H1 (cell line): ENCODE results near the gene INPPL1. TPM values are rescaled to one million over a fixed set of nuclear protein-coding genes. Genes with fewer than 3 reads are reported as not detected.

ENCODE experiments used
- POLR2A ChIP-seq, 2 experiments: IDR thresholded peaks; 1 replicate in 1 of 2; 2 replicates in 1 of 2; pipeline ENCODE4 v1.6.1; 2011; ENCODE audit warnings: low read depth in 2 of 2, low read length in 2 of 2, mild to moderate bottlenecking in 2 of 2; ENCODE audit errors: control extremely low read depth in 1 of 2
- polyA plus RNA-seq, 7 experiments: library from polyadenylated mRNA; depleted of rRNA in 3 of 7; stranded (reverse) in 5 of 7; unstranded in 2 of 7; fragments of >200 nt in 5 of 7; fragments of 200-250 nt in 2 of 7; gene quantifications; 1 replicate in 5 of 7; 2 replicates in 1 of 7; 4 replicates in 1 of 7; pipeline versions ENCODE4 v1.2.1 to v1.2.3, GENCODE V29; 2011 to 2013; ENCODE audit warnings: missing spikeins in 2 of 7, mixed read lengths in 2 of 7
- total RNA-seq: library from RNA; stranded (reverse); fragmentation: NEBNext Ultra II Directional; extraction: Animal tissue kit (Norgen Biotek cat#: 25700); gene quantifications from 2 replicates; pipeline ENCODE4 v1.2.1, GENCODE V29; 2021
- TF ChIP-seq, protein P1 (sequence below): fragments of 300-600 bp; sonication (generic); IDR thresholded peaks from 2 replicates; pipeline ENCODE4 v1.7.1; 2012; ENCODE audit warnings: low read length, moderate library complexity, mild to moderate bottlenecking, inconsistent platforms; ENCODE audit not compliant: insufficient replicate concordance
- TF ChIP-seq, protein P2 (sequence below): IDR thresholded peaks from 2 replicates; pipeline ENCODE4 v1.6.1; 2012; ENCODE audit warnings: low read length, inconsistent platforms

INPPL1 gene
- total and polyA plus RNA-seq, 2 of the 8 experiments (the other 6 are each of a cell fraction or from before 2014, with no cell fraction given): 54.5 to 79.5 TPM

DNA sequence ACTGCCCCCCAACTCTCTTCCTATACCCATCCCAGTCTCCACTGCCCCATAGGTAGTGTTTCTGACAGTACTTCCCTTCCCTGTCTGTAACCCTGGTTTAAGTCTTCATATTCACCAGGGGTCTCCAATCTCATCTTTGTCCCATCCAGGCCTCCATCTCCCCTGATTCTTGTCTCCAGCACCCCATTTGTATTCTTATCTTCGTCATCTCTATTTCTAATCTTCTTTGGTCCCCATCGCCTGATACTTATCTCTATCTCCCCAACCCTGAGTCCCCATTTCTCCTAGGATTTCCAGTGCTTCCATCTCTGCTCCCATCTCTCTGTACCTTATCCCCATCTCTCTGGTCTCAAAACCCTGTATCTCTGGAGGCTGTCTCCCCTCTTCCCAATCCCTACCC, 17.6 kb downstream of the INPPL1 start (continued):
- TF ChIP-seq, protein P1, sequence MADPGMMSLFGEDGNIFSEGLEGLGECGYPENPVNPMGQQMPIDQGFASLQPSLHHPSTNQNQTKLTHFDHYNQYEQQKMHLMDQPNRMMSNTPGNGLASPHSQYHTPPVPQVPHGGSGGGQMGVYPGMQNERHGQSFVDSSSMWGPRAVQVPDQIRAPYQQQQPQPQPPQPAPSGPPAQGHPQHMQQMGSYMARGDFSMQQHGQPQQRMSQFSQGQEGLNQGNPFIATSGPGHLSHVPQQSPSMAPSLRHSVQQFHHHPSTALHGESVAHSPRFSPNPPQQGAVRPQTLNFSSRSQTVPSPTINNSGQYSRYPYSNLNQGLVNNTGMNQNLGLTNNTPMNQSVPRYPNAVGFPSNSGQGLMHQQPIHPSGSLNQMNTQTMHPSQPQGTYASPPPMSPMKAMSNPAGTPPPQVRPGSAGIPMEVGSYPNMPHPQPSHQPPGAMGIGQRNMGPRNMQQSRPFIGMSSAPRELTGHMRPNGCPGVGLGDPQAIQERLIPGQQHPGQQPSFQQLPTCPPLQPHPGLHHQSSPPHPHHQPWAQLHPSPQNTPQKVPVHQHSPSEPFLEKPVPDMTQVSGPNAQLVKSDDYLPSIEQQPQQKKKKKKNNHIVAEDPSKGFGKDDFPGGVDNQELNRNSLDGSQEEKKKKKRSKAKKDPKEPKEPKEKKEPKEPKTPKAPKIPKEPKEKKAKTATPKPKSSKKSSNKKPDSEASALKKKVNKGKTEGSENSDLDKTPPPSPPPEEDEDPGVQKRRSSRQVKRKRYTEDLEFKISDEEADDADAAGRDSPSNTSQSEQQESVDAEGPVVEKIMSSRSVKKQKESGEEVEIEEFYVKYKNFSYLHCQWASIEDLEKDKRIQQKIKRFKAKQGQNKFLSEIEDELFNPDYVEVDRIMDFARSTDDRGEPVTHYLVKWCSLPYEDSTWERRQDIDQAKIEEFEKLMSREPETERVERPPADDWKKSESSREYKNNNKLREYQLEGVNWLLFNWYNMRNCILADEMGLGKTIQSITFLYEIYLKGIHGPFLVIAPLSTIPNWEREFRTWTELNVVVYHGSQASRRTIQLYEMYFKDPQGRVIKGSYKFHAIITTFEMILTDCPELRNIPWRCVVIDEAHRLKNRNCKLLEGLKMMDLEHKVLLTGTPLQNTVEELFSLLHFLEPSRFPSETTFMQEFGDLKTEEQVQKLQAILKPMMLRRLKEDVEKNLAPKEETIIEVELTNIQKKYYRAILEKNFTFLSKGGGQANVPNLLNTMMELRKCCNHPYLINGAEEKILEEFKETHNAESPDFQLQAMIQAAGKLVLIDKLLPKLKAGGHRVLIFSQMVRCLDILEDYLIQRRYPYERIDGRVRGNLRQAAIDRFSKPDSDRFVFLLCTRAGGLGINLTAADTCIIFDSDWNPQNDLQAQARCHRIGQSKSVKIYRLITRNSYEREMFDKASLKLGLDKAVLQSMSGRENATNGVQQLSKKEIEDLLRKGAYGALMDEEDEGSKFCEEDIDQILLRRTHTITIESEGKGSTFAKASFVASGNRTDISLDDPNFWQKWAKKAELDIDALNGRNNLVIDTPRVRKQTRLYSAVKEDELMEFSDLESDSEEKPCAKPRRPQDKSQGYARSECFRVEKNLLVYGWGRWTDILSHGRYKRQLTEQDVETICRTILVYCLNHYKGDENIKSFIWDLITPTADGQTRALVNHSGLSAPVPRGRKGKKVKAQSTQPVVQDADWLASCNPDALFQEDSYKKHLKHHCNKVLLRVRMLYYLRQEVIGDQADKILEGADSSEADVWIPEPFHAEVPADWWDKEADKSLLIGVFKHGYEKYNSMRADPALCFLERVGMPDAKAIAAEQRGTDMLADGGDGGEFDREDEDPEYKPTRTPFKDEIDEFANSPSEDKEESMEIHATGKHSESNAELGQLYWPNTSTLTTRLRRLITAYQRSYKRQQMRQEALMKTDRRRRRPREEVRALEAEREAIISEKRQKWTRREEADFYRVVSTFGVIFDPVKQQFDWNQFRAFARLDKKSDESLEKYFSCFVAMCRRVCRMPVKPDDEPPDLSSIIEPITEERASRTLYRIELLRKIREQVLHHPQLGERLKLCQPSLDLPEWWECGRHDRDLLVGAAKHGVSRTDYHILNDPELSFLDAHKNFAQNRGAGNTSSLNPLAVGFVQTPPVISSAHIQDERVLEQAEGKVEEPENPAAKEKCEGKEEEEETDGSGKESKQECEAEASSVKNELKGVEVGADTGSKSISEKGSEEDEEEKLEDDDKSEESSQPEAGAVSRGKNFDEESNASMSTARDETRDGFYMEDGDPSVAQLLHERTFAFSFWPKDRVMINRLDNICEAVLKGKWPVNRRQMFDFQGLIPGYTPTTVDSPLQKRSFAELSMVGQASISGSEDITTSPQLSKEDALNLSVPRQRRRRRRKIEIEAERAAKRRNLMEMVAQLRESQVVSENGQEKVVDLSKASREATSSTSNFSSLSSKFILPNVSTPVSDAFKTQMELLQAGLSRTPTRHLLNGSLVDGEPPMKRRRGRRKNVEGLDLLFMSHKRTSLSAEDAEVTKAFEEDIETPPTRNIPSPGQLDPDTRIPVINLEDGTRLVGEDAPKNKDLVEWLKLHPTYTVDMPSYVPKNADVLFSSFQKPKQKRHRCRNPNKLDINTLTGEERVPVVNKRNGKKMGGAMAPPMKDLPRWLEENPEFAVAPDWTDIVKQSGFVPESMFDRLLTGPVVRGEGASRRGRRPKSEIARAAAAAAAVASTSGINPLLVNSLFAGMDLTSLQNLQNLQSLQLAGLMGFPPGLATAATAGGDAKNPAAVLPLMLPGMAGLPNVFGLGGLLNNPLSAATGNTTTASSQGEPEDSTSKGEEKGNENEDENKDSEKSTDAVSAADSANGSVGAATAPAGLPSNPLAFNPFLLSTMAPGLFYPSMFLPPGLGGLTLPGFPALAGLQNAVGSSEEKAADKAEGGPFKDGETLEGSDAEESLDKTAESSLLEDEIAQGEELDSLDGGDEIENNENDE: no peak
- no peak for TF ChIP-seq POLR2A (IDR thresholded peaks at IDR 0.05; ENCODE audit: control extremely low read depth in 1 of 2, low read depth in 2 of 2, low read length in 2 of 2)
- TF ChIP-seq, protein P2, sequence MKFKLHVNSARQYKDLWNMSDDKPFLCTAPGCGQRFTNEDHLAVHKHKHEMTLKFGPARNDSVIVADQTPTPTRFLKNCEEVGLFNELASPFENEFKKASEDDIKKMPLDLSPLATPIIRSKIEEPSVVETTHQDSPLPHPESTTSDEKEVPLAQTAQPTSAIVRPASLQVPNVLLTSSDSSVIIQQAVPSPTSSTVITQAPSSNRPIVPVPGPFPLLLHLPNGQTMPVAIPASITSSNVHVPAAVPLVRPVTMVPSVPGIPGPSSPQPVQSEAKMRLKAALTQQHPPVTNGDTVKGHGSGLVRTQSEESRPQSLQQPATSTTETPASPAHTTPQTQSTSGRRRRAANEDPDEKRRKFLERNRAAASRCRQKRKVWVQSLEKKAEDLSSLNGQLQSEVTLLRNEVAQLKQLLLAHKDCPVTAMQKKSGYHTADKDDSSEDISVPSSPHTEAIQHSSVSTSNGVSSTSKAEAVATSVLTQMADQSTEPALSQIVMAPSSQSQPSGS: no peak
